GM18951 (cell line): ENCODE results near the gene ZNF22.

Experiments
- POLR2A ChIP-seq: IDR thresholded peaks from 4 replicates; pipeline ENCODE4 v1.6.1; 2011; ENCODE audit warnings: mild to moderate bottlenecking; ENCODE audit not compliant: insufficient read length, insufficient read depth; ENCODE audit errors: extremely low read depth
- in situ Hi-C: fragments of 300-500 bp; cut with MboI; formaldehyde crosslinking; loops from one replicate; pipeline ENCODE4 v1.12.0; 2022; ENCODE audit warnings: low sequenced_read_pairs, mixed read lengths, inconsistent platforms; ENCODE audit not compliant: unreplicated experiment

The ZNF22 gene

GRCh38 chr10:44960088-44960460 is 40.6 kb upstream of the ZNF22 start:
- in situ Hi-C loops = no loop called here
- no peak for TF ChIP-seq POLR2A

DNA sequence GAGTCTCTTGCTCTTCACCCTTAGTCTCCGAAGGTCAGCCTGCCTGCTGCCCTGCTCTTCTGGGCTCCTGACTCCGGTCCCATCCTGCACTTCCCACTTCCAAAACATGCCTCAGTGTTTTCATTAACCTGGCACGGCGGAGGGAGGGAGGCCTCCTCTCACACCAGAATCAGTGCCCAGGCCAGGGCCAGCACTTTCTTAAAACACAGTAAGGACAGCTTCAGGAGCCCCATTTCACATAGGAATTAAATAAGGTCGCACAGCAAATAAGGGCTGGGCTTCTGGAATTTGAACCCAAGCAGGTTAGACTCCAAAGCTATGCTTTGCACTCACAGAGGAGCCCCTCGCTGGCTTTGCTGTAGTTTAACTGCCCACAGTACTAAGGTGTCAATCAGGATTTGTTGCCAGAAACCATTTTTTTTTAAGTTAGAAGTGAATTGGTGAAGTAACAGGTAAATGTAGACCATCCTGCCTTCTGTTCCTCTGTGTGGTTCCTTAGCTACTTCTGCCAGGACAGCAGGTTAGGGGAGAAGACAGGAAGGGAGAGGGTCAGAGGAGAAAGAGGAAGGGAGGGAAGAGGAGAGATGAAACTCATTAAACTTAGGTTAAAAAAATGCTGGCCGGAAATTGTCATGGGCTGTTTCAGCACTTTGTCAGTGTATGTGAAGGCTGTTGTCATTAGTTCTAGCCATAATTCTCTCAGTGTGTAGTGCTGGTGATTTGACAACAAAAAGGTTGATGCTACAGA is 40.1 kb upstream of the ZNF22 start:
- no peak for TF ChIP-seq POLR2A
- in situ Hi-C loops = no loop called here

DNA sequence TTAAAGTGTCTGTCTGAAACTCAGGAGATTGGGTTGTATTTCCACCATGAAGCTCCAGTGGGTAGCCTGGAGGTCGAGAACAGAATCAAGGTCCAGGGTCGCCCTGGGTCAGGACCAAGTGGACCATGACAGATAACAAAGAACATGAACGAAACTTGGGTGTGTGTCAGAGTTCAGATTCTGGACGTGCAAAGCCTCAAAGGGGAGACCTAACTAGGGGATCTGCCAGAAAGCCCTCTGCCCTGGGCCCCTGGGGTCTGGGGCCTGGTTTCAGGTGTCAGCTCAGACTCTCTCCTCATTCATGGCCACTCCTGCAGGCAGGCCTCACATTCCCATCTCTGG is 39.5 kb upstream of the ZNF22 start:
- in situ Hi-C loops = no loop called here
- TF ChIP-seq POLR2A = no peak

- in situ Hi-C loops = no loop called here
- TF ChIP-seq POLR2A = no peak
Measured at GRCh38 chr10:44961931-44962750, 38.6 kb upstream of the ZNF22 start.

DNA sequence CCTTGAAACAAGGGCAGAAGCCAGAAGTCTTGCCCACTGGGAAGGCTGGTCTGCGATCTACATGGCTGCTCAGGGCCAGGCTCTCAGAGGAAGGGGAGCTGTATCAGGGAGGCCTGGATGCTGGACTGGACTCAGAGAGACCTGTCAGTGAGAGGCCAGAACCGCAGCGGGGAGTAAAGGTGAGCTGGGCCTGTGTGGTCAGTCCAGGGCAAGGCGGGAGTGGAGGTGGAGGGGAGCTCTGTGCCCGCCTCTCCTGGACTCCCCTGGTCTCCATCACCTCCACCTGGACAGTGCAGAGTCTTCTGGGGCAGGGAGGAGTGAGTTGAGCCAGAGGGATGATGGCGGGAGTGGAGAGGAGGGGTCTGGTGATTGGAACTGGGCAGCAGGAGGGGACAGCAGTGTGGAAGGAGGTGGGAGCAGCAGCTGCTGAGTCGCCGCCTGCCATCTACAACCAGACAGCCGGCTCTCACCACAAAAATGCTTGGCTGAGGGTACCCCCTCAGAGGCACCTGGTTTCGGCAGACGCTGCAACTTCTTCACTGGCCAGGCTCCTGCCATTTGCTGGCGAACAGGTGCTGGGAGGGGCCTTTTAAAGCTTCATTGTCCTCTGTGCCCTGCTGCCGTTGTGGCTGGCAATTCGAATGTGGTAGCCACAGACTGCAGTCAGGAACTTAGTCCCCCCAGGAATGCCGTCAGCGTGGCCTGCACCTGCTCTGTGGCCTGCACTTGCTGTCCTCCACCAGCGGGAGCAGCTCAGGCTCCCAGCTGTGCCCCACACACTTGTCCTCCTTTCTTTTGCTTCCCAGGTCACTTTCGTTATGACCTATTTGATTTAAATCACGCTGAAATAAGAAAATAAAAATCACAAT is 37.6 kb upstream of the ZNF22 start:
- in situ Hi-C loops = no loop called here

GRCh38 chr10:44963772-44964633 is 36.7 kb upstream of the ZNF22 start:
- in situ Hi-C loops = no loop called here
- TF ChIP-seq POLR2A = no peak

More for the DNA sequence above, 37.6 kb upstream of the ZNF22 start:
- TF ChIP-seq POLR2A = no peak

DNA sequence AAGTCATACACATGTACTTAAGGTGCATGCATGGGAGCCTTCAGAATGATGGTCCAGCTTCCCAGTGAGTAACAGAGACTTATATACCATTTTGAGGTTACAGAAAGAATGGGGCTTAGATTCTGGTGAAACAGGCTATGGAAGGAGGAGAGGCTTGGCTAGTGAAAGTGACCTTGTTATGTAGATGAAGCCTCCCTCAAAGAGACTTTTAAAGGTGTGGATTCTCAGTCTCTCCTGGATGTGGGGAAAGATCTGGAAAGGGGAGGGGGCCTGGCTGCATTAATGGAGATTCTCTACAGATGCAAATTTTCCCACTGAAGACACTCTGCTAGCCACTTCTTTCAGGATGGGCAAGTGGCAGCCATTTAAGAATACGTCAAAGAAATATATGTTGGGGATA is 35.6 kb upstream of the ZNF22 start:
- TF ChIP-seq POLR2A = no peak

DNA sequence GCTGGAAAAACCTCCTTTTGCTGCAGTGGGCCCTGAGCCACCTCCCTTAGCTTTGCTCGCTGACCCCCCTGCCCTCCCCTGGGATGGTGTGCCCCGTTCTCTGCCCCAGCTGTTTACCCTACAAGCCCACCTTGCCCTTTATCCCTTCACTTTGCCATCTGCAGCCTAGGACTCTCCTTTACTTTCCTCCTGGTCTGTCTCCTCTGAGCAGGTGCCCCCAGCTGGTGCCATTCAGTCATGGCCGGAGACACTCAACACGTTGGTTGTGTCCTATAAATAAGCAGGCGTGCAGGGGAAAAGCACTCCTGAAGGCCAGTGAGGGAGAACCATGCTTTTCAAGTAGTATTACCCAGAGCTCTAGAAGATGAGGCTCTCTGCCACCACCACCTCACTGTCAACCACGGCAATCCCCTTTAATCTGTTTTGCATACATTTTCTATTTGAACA is 35.0 kb upstream of the ZNF22 start:
- TF ChIP-seq POLR2A = no peak
- in situ Hi-C loops = no loop called here

More for the DNA sequence above, 35.6 kb upstream of the ZNF22 start:
- in situ Hi-C loops = no loop called here

DNA sequence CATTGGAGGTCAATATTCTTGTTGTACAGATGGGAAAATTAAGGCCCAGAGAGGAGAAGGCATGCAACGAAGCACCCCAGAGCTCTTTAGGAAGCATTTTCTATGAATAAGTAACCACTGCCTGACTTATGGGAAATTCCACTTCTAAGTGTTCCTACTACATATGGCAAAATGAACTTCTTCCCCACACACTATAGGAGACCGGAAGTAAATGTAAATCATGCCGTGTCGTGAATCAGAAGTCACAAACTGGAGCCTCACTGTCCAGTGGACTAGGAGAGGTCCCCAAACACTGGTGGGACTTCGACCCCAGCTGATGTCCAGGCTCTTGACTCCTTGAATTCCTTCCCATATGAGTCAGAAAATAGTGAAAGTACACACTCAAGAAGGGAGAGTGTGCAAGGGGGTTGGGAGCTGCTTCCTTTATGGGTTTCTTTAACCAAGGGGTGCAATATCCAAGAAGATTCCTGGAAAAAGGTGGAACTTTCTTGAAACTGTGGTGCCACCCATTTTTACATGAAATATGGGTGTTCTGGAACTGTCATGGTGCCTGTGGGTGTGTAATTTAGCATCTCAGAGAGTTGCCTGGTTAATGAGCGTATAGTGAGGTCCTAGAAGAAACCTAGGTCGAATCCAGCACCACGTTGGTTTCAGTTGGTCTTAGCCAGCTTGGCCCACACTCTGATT is 34.5 kb upstream of the ZNF22 start:
- in situ Hi-C loops = no loop called here
- no peak for TF ChIP-seq POLR2A

DNA sequence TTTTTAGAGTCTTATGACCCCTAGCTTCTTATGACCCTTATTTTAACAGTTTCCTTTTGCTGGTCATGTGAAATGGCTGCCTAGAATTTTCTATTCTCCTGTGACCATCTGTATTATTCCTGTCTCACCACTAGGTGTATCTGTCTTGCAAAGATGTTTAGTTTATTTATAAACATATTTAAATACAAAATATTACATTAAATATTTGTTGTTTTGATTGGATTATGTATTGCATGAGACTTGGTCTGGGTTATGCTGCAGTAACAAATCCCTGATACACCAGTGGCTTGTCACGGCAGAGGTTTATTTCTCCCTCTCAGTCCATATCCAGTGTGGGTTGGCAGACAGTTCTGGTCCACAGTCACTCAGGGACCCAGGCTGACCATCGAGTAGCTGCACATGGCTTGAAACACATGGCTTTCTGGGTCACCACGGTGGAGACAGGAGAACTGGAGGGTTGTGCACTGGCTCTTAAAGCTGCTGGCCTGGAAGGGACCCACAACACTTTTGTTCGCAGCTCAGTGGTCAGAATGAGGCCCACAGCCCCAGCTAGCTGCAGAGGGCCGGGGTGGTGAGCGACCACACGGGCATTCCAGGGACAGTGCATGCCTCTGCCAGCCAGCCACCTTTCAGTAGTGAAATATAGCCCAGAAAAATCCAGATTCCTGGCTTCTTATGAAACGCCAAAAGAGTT is 33.8 kb upstream of the ZNF22 start:
- in situ Hi-C loops = no loop called here
- TF ChIP-seq POLR2A = no peak

DNA sequence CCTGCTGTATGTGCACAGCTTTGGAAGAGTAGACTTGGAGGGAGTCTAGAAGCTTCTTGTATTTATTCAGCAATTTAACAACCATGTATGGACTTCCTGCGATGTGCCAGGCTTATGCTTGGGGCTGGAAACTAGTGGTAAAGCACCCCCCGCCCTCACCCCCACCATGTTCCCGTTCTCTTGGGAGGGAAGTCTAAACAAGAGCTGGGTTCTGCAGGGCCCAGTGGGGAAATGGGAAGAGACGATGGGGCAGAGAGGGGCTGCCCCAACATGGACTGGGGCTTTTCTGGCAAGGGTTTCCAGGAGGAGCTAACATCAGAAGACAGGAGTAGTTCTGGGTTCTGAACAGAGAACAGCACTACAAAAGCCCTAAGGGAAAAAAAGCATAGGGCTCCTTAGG is 33.1 kb upstream of the ZNF22 start:
- in situ Hi-C loops = no loop called here
- no peak for TF ChIP-seq POLR2A

- TF ChIP-seq POLR2A = no peak
- in situ Hi-C loops = no loop called here
Measured at GRCh38 chr10:44968091-44968490, 32.6 kb upstream of the ZNF22 start.
